CD4-positive, alpha-beta T cell (primary cell): ENCODE measurements around the gene MSRB2. TPM values are rescaled to one million over a fixed set of nuclear protein-coding genes. Genes with fewer than 3 reads are reported as not detected.

Source experiments
- ATAC-seq: fragments of 200-7000 bp; cut with Tn5 transposase; one replicate; pipeline ENCODE4 v1.10.0; 2022; ENCODE audit warnings: mild to moderate bottlenecking; ENCODE audit not compliant: poor library complexity
- CTCF ChIA-PET: fragments of 350-600 bp; sonication (Branson Sonifier 250); formaldehyde crosslinking; loops from one replicate; lab custom pipeline; 2021; ENCODE audit warnings: antibody characterized with exemption, inconsistent platforms; lab: Charles Lee
- POLR2A ChIA-PET: fragments of 350-600 bp; sonication (Branson Sonifier 250); formaldehyde crosslinking; loops from one replicate; lab custom pipeline; 2021; ENCODE audit warnings: antibody characterized with exemption, inconsistent platforms; lab: Charles Lee
- DNase-seq, 14 experiments: peaks; one replicate each; pipeline ENCODE4 v3.0.0-alpha.2; 2013 to 2020; ENCODE audit warnings: mixed read lengths in 2 of 14
- H3K27ac ChIP-seq, 2 donors: one replicate each; pipeline versions ENCODE4 v1.5.1 to v1.7.0; 2013; ENCODE audit warnings: low read length in 2 of 2, low read depth in 1 of 2, mild to moderate bottlenecking in 1 of 2
- H3K27me3 ChIP-seq, 2 experiments: 1 replicate in 1 of 2; 2 replicates in 1 of 2; pipeline versions ENCODE4 v1.6.1 to v1.7.0; 2013; ENCODE audit warnings: low read length in 2 of 2, control low read depth in 1 of 2, mild to moderate bottlenecking in 1 of 2, moderate library complexity in 1 of 2; ENCODE audit not compliant: insufficient read depth in 2 of 2, control insufficient read depth in 1 of 2
- H3K36me3 ChIP-seq: one replicate; pipeline ENCODE4 v1.6.1; 2013; ENCODE audit warnings: low read length, control low read depth; ENCODE audit not compliant: insufficient read depth
- H3K4me1 ChIP-seq: one replicate; pipeline ENCODE4 v1.6.1; 2013; ENCODE audit warnings: low read length, control low read depth; ENCODE audit not compliant: insufficient read depth
- H3K4me3 ChIP-seq: one replicate; pipeline ENCODE4 v1.5.1; 2013; ENCODE audit warnings: mild to moderate bottlenecking, low read length, moderate library complexity
- H3K9me3 ChIP-seq, 2 experiments: 1 replicate in 1 of 2; 2 replicates in 1 of 2; pipeline versions ENCODE4 v1.6.1 to v1.7.0; 2013; ENCODE audit warnings: low read length in 2 of 2, mild to moderate bottlenecking in 2 of 2, control low read depth in 1 of 2, moderate library complexity in 1 of 2; ENCODE audit not compliant: control insufficient read depth in 1 of 2, insufficient read depth in 1 of 2
- H3K27ac Mint-ChIP-seq: one replicate; pipeline ENCODE4 v1.8.0; 2020; ENCODE audit warnings: mixed read lengths
- H3K27me3 Mint-ChIP-seq: one replicate; pipeline ENCODE4 v1.8.0; 2021; ENCODE audit warnings: mixed read lengths
- H3K36me3 Mint-ChIP-seq: one replicate; pipeline ENCODE4 v1.8.0; 2021; ENCODE audit warnings: low read depth, mixed read lengths
- H3K4me1 Mint-ChIP-seq: one replicate; pipeline ENCODE4 v1.8.0; 2021; ENCODE audit warnings: low read depth, mixed read lengths
- H3K4me3 Mint-ChIP-seq: one replicate; pipeline ENCODE4 v1.8.0; 2020; ENCODE audit warnings: mild to moderate bottlenecking, mixed read lengths
- H3K9me3 Mint-ChIP-seq: one replicate; pipeline ENCODE4 v1.8.0; 2020; ENCODE audit warnings: mixed read lengths
- intact Hi-C, 2 experiments: fragments of 100-400 bp; cut with DNase I in 1 of 2; cut with micrococcal nuclease in 1 of 2; formaldehyde crosslinking; loops; one replicate each; pipeline versions ENCODE4 v1.15.1 to v1.9.0; 2023 to 2025; cut with DNase I, micrococcal nuclease
- total RNA-seq, 174 experiments: library from RNA in 2 of 174; stranded (reverse) in 2 of 174; gene quantifications; one replicate each; pipeline ENCODE4 v1.2.3 and lab custom pipeline; 2021 to 2026
- TF ChIP-seq, protein P1 (sequence below): fragments of 200-600 bp; IDR thresholded peaks from one replicate; pipeline ENCODE4 v1.8.0; 2022; ENCODE audit warnings: antibody characterized with exemption, mild to moderate bottlenecking

Gene MSRB2
- total RNA-seq, 2 experiments from 2014 or later = 0.66 to 1.4 TPM

DNA sequence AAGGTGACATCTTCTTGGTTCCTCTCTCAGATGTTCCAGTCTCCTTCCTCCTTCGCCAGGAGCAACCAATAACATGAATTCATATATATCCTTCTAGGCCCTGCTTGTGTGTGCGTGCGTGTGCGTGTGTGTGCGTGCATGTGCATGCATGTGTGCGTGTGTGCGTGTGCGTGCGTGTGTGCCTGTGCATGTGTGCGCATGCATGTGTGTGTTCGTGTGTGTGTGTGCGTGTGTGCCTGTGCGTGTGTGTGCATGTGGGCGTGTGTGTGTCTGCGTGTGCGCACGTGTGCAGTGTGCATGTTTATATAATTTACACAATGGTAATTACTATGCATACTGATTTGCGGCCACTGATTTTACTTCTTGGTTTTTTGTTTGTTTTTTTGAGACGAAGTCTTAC lies 52.8 kb downstream of the MSRB2 start:
- Mint-ChIP-seq H3K27me3 (peaks cover 16% of the 10 kb centered on the region), H3K36me3 (no peaks in the 10 kb centered on the region), H3K27ac (no peak overlapping the region), H3K4me1 (no peaks in the 10 kb centered on the region), H3K4me3 (no peak overlapping the region), H3K9me3 (no peaks in the 10 kb centered on the region)
- H3K4me1 ChIP-seq = no peaks in the 10 kb centered on the region
- POLR2A ChIA-PET = no interaction called here
- TF ChIP-seq, protein P1, sequence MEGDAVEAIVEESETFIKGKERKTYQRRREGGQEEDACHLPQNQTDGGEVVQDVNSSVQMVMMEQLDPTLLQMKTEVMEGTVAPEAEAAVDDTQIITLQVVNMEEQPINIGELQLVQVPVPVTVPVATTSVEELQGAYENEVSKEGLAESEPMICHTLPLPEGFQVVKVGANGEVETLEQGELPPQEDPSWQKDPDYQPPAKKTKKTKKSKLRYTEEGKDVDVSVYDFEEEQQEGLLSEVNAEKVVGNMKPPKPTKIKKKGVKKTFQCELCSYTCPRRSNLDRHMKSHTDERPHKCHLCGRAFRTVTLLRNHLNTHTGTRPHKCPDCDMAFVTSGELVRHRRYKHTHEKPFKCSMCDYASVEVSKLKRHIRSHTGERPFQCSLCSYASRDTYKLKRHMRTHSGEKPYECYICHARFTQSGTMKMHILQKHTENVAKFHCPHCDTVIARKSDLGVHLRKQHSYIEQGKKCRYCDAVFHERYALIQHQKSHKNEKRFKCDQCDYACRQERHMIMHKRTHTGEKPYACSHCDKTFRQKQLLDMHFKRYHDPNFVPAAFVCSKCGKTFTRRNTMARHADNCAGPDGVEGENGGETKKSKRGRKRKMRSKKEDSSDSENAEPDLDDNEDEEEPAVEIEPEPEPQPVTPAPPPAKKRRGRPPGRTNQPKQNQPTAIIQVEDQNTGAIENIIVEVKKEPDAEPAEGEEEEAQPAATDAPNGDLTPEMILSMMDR = no peak
- no peak overlapping the region for H3K27ac ChIP-seq
- peaks cover 3 to 10% of the 10 kb centered on the region in 2 experiments for H3K27me3 ChIP-seq
- no peak for DNase-seq
- intact Hi-C loops = no loop called here
- no peaks in the 10 kb centered on the region for H3K9me3 ChIP-seq
- no peak overlapping the region for H3K4me3 ChIP-seq
- H3K36me3 ChIP-seq = no peaks in the 10 kb centered on the region
- CTCF ChIA-PET = no interaction called here
- no peak for ATAC-seq

GRCh38 chr10:23150091-23150490 lies 54.7 kb downstream of the MSRB2 start:
- no peaks in the 10 kb centered on the region for H3K4me1 ChIP-seq
- DNase-seq (no peak), ATAC-seq (no peak)
- TF ChIP-seq, protein P1 = no peak
- no peak overlapping the region for H3K27ac ChIP-seq
- Mint-ChIP-seq H3K9me3 (no peaks in the 10 kb centered on the region), H3K27ac (no peak overlapping the region), H3K27me3 (peaks cover 19% of the 10 kb centered on the region), H3K4me1 (no peaks in the 10 kb centered on the region), H3K36me3 (no peaks in the 10 kb centered on the region), H3K4me3 (no peak overlapping the region)
- intact Hi-C loops = no loop called here
- no peaks in the 10 kb centered on the region for H3K9me3 ChIP-seq
- ChIA-PET CTCF (no interaction called here), POLR2A (no interaction called here)
- H3K27me3 ChIP-seq = peaks cover 0 to 10% of the 10 kb centered on the region in 2 experiments
- no peak overlapping the region for H3K4me3 ChIP-seq
- H3K36me3 ChIP-seq = no peaks in the 10 kb centered on the region

DNA sequence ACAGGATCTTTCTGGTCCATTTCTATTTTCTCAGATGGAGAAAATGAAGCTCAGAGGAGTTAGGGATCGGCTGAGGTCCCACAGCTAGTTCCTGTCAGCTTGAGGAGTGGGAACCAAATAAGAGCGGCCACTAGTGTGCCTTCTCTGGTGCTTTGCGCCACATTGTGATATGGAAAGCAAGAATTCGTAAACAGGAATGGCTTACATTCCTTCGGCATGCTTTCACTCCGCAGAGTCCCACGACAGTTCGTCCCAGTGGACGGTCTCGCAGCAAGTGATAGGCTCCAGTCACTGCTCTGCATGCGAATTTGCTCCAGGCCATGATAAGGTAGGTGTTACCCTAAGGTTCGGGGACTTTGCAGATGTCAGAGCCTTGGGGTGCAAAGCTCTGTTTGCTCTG lies 55.2 kb downstream of the MSRB2 start:
- TF ChIP-seq, protein P1 = no peak
- Mint-ChIP-seq H3K36me3 (no peaks in the 10 kb centered on the region), H3K9me3 (no peaks in the 10 kb centered on the region), H3K27ac (no peak overlapping the region), H3K4me3 (no peak overlapping the region), H3K27me3 (peaks cover 20% of the 10 kb centered on the region), H3K4me1 (no peaks in the 10 kb centered on the region)
- CTCF ChIA-PET = no interaction called here
- Histone ChIP-seq H3K27ac (no peak overlapping the region), H3K4me1 (no peaks in the 10 kb centered on the region), H3K36me3 (no peaks in the 10 kb centered on the region), H3K27me3 (peaks cover 0 to 10% of the 10 kb centered on the region in 2 experiments), H3K9me3 (no peaks in the 10 kb centered on the region), H3K4me3 (no peak overlapping the region)
- DNase-seq = no peak
- intact Hi-C loops = no loop called here
- no peak for ATAC-seq
- POLR2A ChIA-PET = no interaction called here
